Panc1 (cell line): Measurements from ENCODE around the gene FAM237A. TPM values are rescaled to one million over a fixed set of nuclear protein-coding genes. Genes with fewer than 3 reads are reported as not detected.

ENCODE experiments used
- ATAC-seq: fragments of 200-7000 bp; cut with Tn5 transposase; 2 replicates; pipeline ENCODE4 v1.9.1; 2020; ENCODE audit warnings: mild to moderate bottlenecking, moderate library complexity
- BruUV-seq: library from RNA; stranded (reverse); fragments of 400-500 nt; replicated peaks from 2 replicates; lab custom pipeline; 2021; lab: Mats Ljungman, UMichigan
- CTCF ChIA-PET: fragments of 300-600 bp; sonication (Branson Sonifier 250); formaldehyde crosslinking; loops from one replicate; lab custom pipeline; 2022; ENCODE audit warnings: antibody characterized with exemption; lab: Charles Lee
- POLR2A ChIA-PET: fragments of 300-600 bp; sonication (Branson Sonifier 250); formaldehyde crosslinking; loops from one replicate; lab custom pipeline; 2022; ENCODE audit warnings: antibody characterized with exemption; lab: Charles Lee
- DNase-seq: peaks from one replicate; pipeline ENCODE4 v3.0.0-alpha.2; 2010; ENCODE audit warnings: low read depth, low spot score
- H3K27ac ChIP-seq: 2 replicates; pipeline ENCODE4 v1.5.1; 2011; ENCODE audit warnings: mild to moderate bottlenecking, low read length, inconsistent platforms
- H3K27me3 ChIP-seq: fragments of 200-500 bp; sonication (Bioruptor generic); 2 replicates; pipeline ENCODE4 v1.6.0; 2014; ENCODE audit warnings: low read length, inconsistent platforms; ENCODE audit not compliant: control insufficient read depth, insufficient read depth
- H3K36me3 ChIP-seq: fragments of 200-500 bp; sonication (Bioruptor generic); 2 replicates; pipeline ENCODE4 v1.5.1; 2014; ENCODE audit warnings: inconsistent platforms, mild to moderate bottlenecking, low read length, moderate library complexity; ENCODE audit not compliant: control insufficient read depth, insufficient read depth
- H3K4me1 ChIP-seq: 2 replicates; pipeline ENCODE4 v1.5.1; 2011; ENCODE audit warnings: inconsistent platforms, mild to moderate bottlenecking, low read length, moderate library complexity; ENCODE audit not compliant: control insufficient read depth, insufficient read depth
- H3K4me3 ChIP-seq, 2 experiments: 2 replicates each; pipeline ENCODE4 v1.5.1; 2011 to 2012; ENCODE audit warnings: low read depth in 2 of 2, low read length in 2 of 2, mild to moderate bottlenecking in 2 of 2, inconsistent platforms in 1 of 2, moderate library complexity in 1 of 2
- H3K9me3 ChIP-seq: fragments of 200-500 bp; sonication (Bioruptor generic); 2 replicates; pipeline ENCODE4 v1.5.1; 2014; ENCODE audit warnings: low read depth, mild to moderate bottlenecking, inconsistent platforms, low read length, moderate library complexity; ENCODE audit not compliant: control insufficient read depth, insufficient read depth
- POLR2AphosphoS5 ChIP-seq: IDR thresholded peaks from 2 replicates; pipeline ENCODE4 v1.6.1; 2012; ENCODE audit warnings: mild to moderate bottlenecking, low read depth, low read length, moderate library complexity
- SIN3A ChIP-seq: IDR thresholded peaks from 2 replicates; pipeline ENCODE4 v1.6.1; 2012; ENCODE audit warnings: low read depth, mild to moderate bottlenecking, low read length, moderate library complexity, borderline replicate concordance; ENCODE audit not compliant: insufficient read depth
- TCF7L2 ChIP-seq: IDR thresholded peaks from 2 replicates; pipeline ENCODE4 v1.6.1; 2011; ENCODE audit warnings: mild to moderate bottlenecking, low read depth, low read length, inconsistent platforms
- in situ Hi-C: cut with HindIII; loops from 2 replicates; pipeline ENCODE4 v1.10.0; 2016; ENCODE audit warnings: low sequenced_read_pairs, low pct_unique_long_range_greater_than_20kb
- intact Hi-C: fragments of 100-400 bp; cut with micrococcal nuclease; formaldehyde crosslinking; loops from one replicate; pipeline ENCODE4 v1.10.0; 2022; ENCODE audit not compliant: unreplicated experiment
- total RNA-seq: library from RNA; stranded (reverse); gene quantifications from one replicate; pipeline ENCODE4 v1.2.1, GENCODE V29; 2021; ENCODE audit not compliant: unreplicated experiment
- TF ChIP-seq, protein P1 (sequence below): fragments of 450-650 bp; IDR thresholded peaks from 2 replicates; pipeline ENCODE4 v1.5.1; 2017; ENCODE audit warnings: mild to moderate bottlenecking
- TF ChIP-seq, protein P2 (sequence below), 2 experiments: IDR thresholded peaks; 2 replicates each; pipeline ENCODE4 v1.6.1; 2011 to 2012; ENCODE audit warnings: low read depth in 2 of 2, control low read depth in 1 of 2, low read length in 1 of 2, mild to moderate bottlenecking in 1 of 2, moderate library complexity in 1 of 2; ENCODE audit not compliant: insufficient read depth in 1 of 2

The FAM237A gene
- total RNA-seq, 1 experiment from 2014 or later, result not detected

DNA sequence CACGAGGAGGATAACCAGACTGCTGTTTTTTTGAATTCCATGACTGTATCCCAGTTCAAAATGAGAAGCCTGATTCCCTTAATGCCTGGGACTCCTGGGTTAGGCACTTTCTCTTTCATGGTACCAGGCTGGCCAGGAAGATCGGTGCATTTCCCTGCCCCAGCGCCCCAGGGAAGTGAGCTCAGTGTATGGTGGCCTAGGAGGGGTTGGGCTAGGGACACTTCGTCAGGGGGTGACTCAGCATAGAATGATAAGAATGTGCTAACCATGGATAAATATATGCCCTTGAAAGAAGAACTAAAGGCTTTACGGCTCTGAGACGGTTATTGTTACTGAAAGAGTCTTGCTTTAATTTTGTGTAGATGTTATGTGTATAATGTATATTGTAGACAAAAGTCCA is 27.5 kb upstream of the FAM237A start:
- POLR2A ChIA-PET, result no interaction called here

DNA sequence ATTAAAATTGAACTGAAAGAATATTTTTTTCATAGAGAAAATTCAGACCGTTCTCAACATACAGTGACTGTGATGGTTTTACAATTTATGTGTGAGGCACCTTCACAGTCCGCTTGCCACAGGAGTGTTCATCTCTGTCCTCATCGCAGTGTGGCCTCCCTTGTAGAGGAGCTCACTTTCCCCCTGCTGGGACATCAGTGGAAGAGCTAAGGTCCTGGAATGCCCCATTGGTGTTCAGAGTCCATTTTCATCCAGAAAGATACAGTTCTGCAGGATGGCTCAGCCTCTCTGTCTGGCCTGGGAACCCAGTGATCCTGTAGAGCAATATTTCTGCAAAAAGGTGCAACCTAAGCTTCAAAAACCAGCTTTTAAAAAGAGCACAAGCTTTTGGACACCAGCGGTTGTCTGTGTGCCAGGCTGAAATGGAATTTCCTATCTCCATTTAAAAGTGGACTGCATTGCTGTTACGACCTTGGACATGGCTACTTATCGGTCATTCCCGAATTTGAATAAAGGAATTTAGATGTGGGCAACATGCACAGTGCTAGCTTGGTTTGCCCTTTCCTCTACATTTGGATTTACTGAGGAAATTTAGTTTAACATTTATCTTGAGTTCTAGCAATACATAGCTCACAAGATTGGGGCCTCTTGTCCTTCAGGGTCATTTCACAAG is 26.7 kb upstream of the FAM237A start:
- H3K4me3 ChIP-seq, result no peak overlapping the region
- no TSS peak for BruUV-seq
- in situ Hi-C loops, result no loop called here
- POLR2A ChIA-PET, result no interaction called here
- no peaks in the 10 kb centered on the region for H3K27me3 ChIP-seq
- TF ChIP-seq, protein P1, sequence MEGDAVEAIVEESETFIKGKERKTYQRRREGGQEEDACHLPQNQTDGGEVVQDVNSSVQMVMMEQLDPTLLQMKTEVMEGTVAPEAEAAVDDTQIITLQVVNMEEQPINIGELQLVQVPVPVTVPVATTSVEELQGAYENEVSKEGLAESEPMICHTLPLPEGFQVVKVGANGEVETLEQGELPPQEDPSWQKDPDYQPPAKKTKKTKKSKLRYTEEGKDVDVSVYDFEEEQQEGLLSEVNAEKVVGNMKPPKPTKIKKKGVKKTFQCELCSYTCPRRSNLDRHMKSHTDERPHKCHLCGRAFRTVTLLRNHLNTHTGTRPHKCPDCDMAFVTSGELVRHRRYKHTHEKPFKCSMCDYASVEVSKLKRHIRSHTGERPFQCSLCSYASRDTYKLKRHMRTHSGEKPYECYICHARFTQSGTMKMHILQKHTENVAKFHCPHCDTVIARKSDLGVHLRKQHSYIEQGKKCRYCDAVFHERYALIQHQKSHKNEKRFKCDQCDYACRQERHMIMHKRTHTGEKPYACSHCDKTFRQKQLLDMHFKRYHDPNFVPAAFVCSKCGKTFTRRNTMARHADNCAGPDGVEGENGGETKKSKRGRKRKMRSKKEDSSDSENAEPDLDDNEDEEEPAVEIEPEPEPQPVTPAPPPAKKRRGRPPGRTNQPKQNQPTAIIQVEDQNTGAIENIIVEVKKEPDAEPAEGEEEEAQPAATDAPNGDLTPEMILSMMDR, result no peak
- TF ChIP-seq, protein P2, sequence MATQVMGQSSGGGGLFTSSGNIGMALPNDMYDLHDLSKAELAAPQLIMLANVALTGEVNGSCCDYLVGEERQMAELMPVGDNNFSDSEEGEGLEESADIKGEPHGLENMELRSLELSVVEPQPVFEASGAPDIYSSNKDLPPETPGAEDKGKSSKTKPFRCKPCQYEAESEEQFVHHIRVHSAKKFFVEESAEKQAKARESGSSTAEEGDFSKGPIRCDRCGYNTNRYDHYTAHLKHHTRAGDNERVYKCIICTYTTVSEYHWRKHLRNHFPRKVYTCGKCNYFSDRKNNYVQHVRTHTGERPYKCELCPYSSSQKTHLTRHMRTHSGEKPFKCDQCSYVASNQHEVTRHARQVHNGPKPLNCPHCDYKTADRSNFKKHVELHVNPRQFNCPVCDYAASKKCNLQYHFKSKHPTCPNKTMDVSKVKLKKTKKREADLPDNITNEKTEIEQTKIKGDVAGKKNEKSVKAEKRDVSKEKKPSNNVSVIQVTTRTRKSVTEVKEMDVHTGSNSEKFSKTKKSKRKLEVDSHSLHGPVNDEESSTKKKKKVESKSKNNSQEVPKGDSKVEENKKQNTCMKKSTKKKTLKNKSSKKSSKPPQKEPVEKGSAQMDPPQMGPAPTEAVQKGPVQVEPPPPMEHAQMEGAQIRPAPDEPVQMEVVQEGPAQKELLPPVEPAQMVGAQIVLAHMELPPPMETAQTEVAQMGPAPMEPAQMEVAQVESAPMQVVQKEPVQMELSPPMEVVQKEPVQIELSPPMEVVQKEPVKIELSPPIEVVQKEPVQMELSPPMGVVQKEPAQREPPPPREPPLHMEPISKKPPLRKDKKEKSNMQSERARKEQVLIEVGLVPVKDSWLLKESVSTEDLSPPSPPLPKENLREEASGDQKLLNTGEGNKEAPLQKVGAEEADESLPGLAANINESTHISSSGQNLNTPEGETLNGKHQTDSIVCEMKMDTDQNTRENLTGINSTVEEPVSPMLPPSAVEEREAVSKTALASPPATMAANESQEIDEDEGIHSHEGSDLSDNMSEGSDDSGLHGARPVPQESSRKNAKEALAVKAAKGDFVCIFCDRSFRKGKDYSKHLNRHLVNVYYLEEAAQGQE (IDR thresholded peaks at IDR 0.05; ENCODE audit: insufficient read depth in 1 of 2, low read depth in 2 of 2, low read length in 1 of 2), result no peak
- TF ChIP-seq TCF7L2 (no peak), POLR2AphosphoS5 (no peak), SIN3A (no peak)
- H3K4me1 ChIP-seq, result no peaks in the 10 kb centered on the region
- no peak overlapping the region for H3K27ac ChIP-seq
- no peak for ATAC-seq
- H3K36me3 ChIP-seq, result no peaks in the 10 kb centered on the region
- DNase-seq, result no peak
- CTCF ChIA-PET, result no interaction called here
- no peaks in the 10 kb centered on the region for H3K9me3 ChIP-seq
- intact Hi-C loops, result no loop called here

More for the DNA sequence above, 27.5 kb upstream of the FAM237A start:
- CTCF ChIA-PET, result no interaction called here
- Histone ChIP-seq H3K27ac (no peak overlapping the region), H3K4me1 (no peaks in the 10 kb centered on the region), H3K4me3 (no peak overlapping the region), H3K27me3 (no peaks in the 10 kb centered on the region), H3K36me3 (no peaks in the 10 kb centered on the region), H3K9me3 (no peaks in the 10 kb centered on the region)
- DNase-seq (no peak), ATAC-seq (no peak)
- TF ChIP-seq, protein P1, result no peak
- TF ChIP-seq TCF7L2 (no peak), POLR2AphosphoS5 (no peak), SIN3A (no peak)
- TF ChIP-seq, protein P2 (IDR thresholded peaks at IDR 0.05; ENCODE audit: insufficient read depth in 1 of 2, low read depth in 2 of 2, low read length in 1 of 2), result no peak
- intact Hi-C loops, result no loop called here
- BruUV-seq, result no TSS peak
- in situ Hi-C loops, result no loop called here
